DLD1 (cell line): ENCODE measurements around the gene ALG1L2.
"Not testable (repeated sequence)": the region's sequence is repeated elsewhere in the genome, so short reads cannot be mapped to it uniquely, and the experiment has no call there.

Experiments
- in situ Hi-C: cut with HindIII; loops from 2 replicates; pipeline ENCODE4 v1.10.0; 2017; ENCODE audit warnings: low sequenced_read_pairs

The ALG1L2 gene

DNA sequence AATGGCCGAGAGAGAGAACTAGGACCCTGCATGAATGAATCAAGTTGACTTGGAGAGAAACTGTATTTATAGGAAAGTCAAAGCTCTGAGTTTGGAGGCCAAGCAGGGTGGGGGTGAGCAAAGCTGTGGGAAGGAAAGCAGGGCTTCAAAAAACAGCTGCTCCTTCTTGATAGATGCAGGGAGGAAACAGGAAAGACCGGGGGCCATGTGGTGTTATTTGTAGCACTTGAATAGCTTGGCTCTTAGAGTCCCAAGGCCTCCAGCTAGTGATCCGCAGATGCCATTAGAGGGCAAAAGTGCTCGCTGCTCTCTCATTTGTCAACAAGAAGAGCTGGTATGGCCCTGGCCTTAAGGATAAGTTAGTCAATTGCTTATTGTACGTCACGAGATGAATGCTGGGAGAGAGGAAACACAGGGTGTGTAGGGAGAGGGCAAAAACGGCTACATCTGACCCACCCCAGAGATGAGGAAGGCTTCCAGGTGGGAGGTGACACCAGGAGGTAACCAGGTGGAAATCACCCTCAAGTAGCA, at the start of gene ALG1L2:
Gene ALG1L2 (plus strand): TSS at position 481 of the 531 bp plus-strand sequence. CDS start 186 bp downstream, outside the sequence.
- in situ Hi-C loops, result no loop called here

GRCh38 chr3:130037126-130037815, 44.4 kb upstream of the ALG1L2 start:
- in situ Hi-C loops, result not testable (repeated sequence)

GRCh38 chr3:130042736-130043135, 38.9 kb upstream of the ALG1L2 start:
- in situ Hi-C loops, result not testable (repeated sequence)

DNA sequence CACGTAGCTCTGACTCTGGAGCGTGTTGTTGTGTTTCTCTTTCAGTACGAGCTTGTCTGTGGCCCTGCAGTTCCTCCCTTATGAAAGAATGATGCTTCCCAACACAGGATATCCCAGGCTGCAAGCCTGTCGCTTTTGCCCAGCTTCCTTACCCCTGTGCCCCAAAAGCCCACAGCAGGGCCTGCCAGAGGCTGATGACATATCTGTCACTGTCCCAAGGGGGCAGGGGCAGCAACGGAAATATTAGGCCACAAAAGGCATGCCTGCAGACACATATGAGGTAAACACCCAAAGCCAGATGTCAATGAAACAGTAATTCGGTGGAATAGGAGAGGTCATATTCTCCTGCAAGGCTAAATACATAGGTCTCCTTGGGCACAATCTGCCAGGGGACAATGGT, 38.0 kb upstream of the ALG1L2 start:
- in situ Hi-C loops, result not testable (repeated sequence)

DNA sequence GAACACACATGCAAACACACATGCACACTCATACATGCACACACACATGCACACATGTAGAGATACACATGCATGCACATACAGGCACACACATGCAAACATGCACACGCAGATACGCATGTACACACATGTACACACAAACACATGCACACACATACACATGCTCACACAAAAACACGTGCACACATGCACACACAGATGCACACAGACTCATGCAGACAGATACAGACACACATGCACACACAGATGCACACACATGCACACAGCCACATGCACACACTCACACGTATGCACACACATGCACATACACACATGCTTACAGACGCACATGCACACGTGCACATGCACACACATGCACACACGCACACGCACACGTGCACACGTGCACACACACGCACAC, 37.3 kb upstream of the ALG1L2 start:
- in situ Hi-C loops, result no loop called here

DNA sequence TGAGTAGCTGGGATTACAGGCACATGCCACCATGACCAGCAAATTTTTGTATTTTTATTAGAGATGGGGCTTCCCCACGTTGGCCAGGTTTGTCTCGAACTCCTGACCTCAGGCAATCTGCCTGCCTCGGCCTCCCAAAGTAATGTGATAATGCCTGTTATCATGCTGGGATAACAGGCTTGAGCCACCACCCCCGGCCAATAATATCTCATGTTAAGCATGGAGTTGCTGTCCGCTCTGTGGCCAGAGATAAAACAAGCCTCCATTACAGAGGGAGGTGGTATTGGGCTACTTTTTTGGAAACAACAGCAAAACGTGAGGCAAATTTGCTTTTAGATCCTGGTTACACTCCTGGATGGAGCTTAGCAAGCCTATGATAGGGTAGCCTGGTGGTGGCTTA, 32.9 kb upstream of the ALG1L2 start:
- in situ Hi-C loops, result no loop called here

- in situ Hi-C loops, result not testable (repeated sequence)
Observed at GRCh38 chr3:130052366-130052765, 29.3 kb upstream of the ALG1L2 start.

DNA sequence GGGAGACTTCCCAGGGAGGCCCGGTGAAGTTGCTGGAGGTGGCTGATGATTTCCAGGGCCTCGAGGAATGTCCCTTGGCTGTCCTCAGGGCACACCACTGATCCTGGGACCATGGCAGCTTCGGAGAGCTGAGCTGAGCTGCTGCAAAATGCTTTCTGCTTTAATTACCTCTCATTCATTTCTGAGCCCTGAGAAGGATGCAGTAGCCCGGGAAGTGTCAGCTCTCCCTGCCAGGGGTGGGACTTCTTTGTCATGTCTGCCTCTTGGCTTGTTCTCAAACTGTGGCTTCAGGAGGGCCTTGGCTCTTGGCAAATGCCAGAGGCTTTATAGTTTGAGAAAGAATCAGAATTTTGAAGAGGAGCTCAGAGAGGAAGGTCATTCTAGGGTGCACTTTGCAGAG, 28.7 kb upstream of the ALG1L2 start:
- in situ Hi-C loops, result not testable (repeated sequence)

GRCh38 chr3:130057536-130058266, 23.9 kb upstream of the ALG1L2 start:
- in situ Hi-C loops, result not testable (repeated sequence)

GRCh38 chr3:130058267-130058657, 23.4 kb upstream of the ALG1L2 start:
- in situ Hi-C loops, result not testable (repeated sequence)

DNA sequence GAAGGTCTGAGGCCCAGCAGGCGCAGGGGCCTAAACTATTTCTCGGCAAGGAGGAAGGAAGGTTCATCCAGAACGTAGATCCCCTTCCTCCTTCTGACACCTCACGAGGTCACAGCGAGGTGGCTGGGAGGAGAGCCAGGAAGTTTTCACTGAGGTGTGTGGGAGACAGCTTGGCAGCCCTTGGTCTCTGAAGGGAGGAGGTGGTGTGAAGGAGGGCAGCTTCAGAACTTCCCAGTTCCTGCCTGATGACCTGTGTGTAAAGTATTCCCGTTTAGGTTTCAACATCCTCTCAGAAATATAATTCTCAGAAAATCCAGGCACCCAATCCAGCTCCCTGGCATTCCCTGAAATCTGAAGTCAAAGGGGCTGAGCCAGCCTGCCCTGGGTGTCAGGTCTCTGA, 22.9 kb upstream of the ALG1L2 start:
- in situ Hi-C loops, result not testable (repeated sequence)

DNA sequence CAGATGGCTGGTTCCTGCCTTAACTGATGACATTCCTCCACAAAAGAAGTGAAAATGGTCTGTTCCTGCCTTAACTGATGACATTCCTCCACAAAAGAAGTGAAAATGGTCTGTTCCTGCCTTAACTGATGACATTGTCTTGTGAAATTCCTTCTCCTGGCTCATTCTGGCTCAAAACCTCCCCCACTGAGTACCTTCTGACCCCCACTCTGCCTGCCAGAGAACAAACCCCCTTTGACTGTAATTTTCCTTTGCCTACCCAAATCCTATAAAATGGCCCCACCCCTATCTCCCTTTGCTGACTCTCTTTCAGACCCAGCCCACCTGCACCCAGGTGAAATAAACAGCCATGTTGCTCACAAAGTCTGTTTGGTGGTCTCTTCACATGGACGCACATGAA, 22.5 kb upstream of the ALG1L2 start:
- in situ Hi-C loops, result not testable (repeated sequence)

GRCh38 chr3:130073582-130073981, 8.0 kb upstream of the ALG1L2 start:
- in situ Hi-C loops, result no loop called here

GRCh38 chr3:130077636-130078035, 4.0 kb upstream of the ALG1L2 start:
- in situ Hi-C loops, result no loop called here

DNA sequence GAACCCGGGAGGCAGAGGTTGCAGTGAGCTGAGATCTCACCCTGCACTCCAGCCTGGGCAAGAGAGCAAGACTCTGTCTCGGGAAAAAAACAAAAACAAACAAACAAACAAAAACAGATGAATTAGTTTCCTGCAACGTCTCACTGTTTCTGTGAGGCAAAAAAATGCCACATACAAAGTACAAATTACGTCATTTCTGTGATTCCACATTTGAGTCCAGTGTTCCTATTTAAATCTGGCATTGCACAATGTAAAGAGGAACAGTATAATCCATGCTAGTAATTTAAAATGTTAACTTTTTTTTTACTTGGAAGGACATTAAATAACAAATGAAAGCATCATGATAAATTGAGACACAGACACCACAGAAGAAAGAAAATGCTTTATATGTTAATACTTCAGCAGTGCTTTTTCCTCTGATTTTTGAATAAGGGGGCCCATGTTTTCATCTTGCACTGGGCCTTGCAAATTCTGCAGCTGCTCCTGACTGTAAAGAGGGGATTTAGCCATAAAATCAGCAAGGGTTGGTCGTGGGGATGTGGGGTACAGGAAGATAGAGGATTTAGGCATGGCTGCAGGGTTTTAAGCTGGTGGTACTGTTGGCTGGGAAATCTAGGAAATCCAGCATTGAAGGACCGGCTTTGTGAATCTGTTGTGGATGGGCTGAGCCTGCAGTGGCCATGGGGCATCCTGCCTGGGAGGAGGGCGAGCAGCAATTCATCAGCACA, 1.9 kb downstream of the ALG1L2 start:
- in situ Hi-C loops, result not testable (repeated sequence)

DNA sequence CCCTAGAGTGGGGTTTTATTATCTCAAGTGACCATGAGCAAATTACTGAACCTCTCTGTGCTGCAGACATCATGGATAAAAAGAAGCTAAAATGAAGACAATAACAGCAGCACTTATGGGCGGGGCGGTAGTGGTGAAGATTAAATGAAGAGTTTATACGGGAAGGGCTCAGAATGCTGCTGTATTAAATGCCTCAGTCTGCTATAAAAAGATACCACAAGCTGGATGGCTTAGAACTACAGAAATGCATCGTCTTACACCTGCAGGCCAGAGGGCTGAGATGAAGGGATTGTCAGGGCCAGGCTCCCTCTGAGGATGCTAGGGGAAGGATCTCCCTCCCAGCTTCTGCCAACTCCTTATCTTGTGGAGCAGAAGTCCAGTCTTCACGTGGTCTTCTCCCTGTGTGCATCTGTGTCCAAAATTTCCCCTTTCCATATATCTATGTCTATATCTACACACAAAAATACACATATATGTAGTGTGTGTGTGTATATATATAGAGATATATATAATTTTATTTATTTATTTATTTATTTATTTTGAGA, 2.9 kb downstream of the ALG1L2 start:
- in situ Hi-C loops, result no loop called here

DNA sequence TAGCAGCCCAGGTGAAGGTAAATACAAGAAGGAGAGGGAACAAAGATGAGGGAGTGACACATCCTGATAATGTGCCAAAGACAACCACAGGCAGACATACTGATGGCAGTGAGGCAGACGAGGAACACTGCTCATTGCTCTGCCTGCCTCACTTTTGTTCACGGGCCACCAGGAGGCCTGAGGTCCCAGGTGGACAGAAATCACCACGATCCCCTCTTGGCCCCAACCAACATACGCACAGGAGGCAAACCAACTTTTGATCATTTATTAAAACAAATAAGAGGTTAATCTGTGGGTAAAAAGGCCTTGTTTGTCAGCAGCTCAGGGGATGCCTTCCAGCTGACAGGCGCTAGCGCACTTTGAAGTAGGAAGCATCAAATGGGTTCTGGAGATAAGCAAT, 4.2 kb downstream of the ALG1L2 start:
- in situ Hi-C loops, result no loop called here

DNA sequence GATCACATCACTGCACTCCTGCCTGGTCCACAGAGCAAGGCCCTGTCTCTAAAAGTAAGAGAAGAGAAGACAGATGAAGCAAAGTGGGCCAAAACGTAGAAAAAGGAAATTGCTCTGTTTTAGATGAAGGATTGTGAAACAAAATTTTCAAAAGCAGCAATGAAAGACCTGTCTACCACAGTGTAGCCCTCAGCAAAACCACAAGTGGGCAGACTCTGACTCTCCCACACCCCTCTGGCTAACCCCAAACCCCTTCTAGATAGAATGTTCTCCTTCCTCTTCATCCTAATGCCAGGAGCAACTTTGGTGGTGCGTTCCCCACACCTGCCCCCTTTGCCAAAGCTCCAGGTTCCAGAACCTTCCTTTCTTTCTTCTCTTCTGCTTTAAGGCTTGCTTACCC, 5.0 kb downstream of the ALG1L2 start:
- in situ Hi-C loops, result not testable (repeated sequence)

GRCh38 chr3:130088061-130088460, 6.4 kb downstream of the ALG1L2 start:
- in situ Hi-C loops, result no loop called here

DNA sequence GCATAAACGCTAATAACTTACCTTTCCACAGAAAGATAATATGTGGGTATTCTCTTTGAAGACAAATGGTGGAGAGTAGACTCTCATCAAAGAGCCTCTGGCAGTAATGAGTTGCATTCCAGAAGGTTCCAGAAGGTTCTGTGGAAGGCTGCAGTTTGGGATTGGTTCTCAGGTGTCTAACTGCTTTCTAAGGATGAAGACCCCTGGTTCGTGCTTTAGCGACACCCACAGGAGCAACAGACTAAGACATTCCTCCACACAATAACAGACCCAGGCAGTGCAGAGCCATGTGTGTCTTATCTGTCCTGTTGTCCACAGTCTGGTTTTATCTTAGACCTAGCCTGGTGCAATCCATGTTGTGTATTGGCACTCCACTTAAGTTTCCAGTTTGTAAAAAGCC, 9.1 kb downstream of the ALG1L2 start:
- in situ Hi-C loops, result not testable (repeated sequence)

- in situ Hi-C loops, result no loop called here
Observed at GRCh38 chr3:130091958-130092357, 10.3 kb downstream of the ALG1L2 start.
